Measurements from ENCODE around the gene APP. TPM values are rescaled to one million over a fixed set of nuclear protein-coding genes. Genes with fewer than 3 reads are reported as not detected.

APP gene
- total and polyA plus RNA-seq, 2 experiments from 2014 or later: 55.7 to 316 TPM

- no peaks in the 10 kb centered on the region for H3K9me3 ChIP-seq (ENCODE audit: low read depth)
- H2AFZ ChIP-seq: no peak overlapping the region
- H3K36me3 ChIP-seq (replicated peaks; ENCODE audit: insufficient read depth, low read depth): no peaks in the 10 kb centered on the region
- H3K4me3 ChIP-seq: no peak overlapping the region
- H3K27ac ChIP-seq: no peak overlapping the region
- 78% methylated on average over 12 of the region's 12 CpGs for WGBS (ENCODE audit: low lambda C conversion rate, missing lambda C conversion rate)
- H3K9me2 ChIP-seq (replicated peaks; ENCODE audit: insufficient read depth): no peaks in the 10 kb centered on the region
- no peaks in the 10 kb centered on the region for H3K27me3 ChIP-seq
- DNase-seq (ENCODE audit: low spot score): no peak
- peaks cover 22% of the 10 kb centered on the region for H3K4me1 ChIP-seq (ENCODE audit: insufficient read depth)
- TF ChIP-seq EZH2 (IDR thresholded peaks at IDR 0.05; ENCODE audit: borderline replicate concordance) (no peak), EZH2phosphoT487 (IDR thresholded peaks at IDR 0.05; ENCODE audit: low read depth, severe bottlenecking, unreplicated experiment) (no peak)
- TF ChIP-seq, protein P1, sequence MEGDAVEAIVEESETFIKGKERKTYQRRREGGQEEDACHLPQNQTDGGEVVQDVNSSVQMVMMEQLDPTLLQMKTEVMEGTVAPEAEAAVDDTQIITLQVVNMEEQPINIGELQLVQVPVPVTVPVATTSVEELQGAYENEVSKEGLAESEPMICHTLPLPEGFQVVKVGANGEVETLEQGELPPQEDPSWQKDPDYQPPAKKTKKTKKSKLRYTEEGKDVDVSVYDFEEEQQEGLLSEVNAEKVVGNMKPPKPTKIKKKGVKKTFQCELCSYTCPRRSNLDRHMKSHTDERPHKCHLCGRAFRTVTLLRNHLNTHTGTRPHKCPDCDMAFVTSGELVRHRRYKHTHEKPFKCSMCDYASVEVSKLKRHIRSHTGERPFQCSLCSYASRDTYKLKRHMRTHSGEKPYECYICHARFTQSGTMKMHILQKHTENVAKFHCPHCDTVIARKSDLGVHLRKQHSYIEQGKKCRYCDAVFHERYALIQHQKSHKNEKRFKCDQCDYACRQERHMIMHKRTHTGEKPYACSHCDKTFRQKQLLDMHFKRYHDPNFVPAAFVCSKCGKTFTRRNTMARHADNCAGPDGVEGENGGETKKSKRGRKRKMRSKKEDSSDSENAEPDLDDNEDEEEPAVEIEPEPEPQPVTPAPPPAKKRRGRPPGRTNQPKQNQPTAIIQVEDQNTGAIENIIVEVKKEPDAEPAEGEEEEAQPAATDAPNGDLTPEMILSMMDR (IDR thresholded peaks at IDR 0.05; ENCODE audit: poor library complexity): no peak
- peaks cover 95% of the 10 kb centered on the region for H3K79me2 ChIP-seq
- H4K20me1 ChIP-seq (ENCODE audit: insufficient read depth, poor library complexity, severe bottlenecking): peaks cover 23% of the 10 kb centered on the region
- H3K4me2 ChIP-seq: no peak overlapping the region
Observed at GRCh38 chr21:26067836-26068594, 102.6 kb downstream of the APP start.

GRCh38 chr21:26064506-26064905 lies 106.1 kb downstream of the APP start:
- Histone ChIP-seq H4K20me1 (ENCODE audit: insufficient read depth, poor library complexity, severe bottlenecking) (peaks cover 16% of the 10 kb centered on the region), H3K4me2 (no peak overlapping the region), H3K4me3 (no peak overlapping the region), H3K9me3 (ENCODE audit: low read depth) (no peaks in the 10 kb centered on the region), H3K9me2 (replicated peaks; ENCODE audit: insufficient read depth) (no peaks in the 10 kb centered on the region), H3K36me3 (replicated peaks; ENCODE audit: insufficient read depth, low read depth) (no peaks in the 10 kb centered on the region), H3K27me3 (no peaks in the 10 kb centered on the region), H3K4me1 (ENCODE audit: insufficient read depth) (peaks cover 3% of the 10 kb centered on the region), H3K27ac (no peak overlapping the region), H3K79me2 (peaks cover 90% of the 10 kb centered on the region), H2AFZ (no peak overlapping the region)
- TF ChIP-seq EZH2 (IDR thresholded peaks at IDR 0.05; ENCODE audit: borderline replicate concordance) (no peak), EZH2phosphoT487 (IDR thresholded peaks at IDR 0.05; ENCODE audit: low read depth, severe bottlenecking, unreplicated experiment) (no peak)
- TF ChIP-seq, protein P1 (IDR thresholded peaks at IDR 0.05; ENCODE audit: poor library complexity): no peak
- WGBS (ENCODE audit: low lambda C conversion rate, missing lambda C conversion rate): 84% methylated on average over 6 of the region's 6 CpGs
- DNase-seq (ENCODE audit: low spot score): no peak

- H3K4me3 ChIP-seq: no peak overlapping the region
- H3K79me2 ChIP-seq: peaks cover 85% of the 10 kb centered on the region
- 70% methylated on average over 4 of the region's 4 CpGs for WGBS (ENCODE audit: low lambda C conversion rate, missing lambda C conversion rate)
- peak overlapping the region; percentile 73 for H3K27ac ChIP-seq
- TF ChIP-seq, protein P1 (IDR thresholded peaks at IDR 0.05; ENCODE audit: poor library complexity): no peak
- TF ChIP-seq EZH2phosphoT487 (IDR thresholded peaks at IDR 0.05; ENCODE audit: low read depth, severe bottlenecking, unreplicated experiment) (no peak), EZH2 (IDR thresholded peaks at IDR 0.05; ENCODE audit: borderline replicate concordance) (no peak)
- H4K20me1 ChIP-seq (ENCODE audit: insufficient read depth, poor library complexity, severe bottlenecking): peaks cover 8% of the 10 kb centered on the region
- no peaks in the 10 kb centered on the region for H3K27me3 ChIP-seq
- H3K4me2 ChIP-seq: no peak overlapping the region
- DNase-seq (ENCODE audit: low spot score): peak; percentile 39
- no peaks in the 10 kb centered on the region for H3K9me3 ChIP-seq (ENCODE audit: low read depth)
- peaks cover 3% of the 10 kb centered on the region for H3K4me1 ChIP-seq (ENCODE audit: insufficient read depth)
- H3K9me2 ChIP-seq (replicated peaks; ENCODE audit: insufficient read depth): no peaks in the 10 kb centered on the region
- no peaks in the 10 kb centered on the region for H3K36me3 ChIP-seq (replicated peaks; ENCODE audit: insufficient read depth, low read depth)
- H2AFZ ChIP-seq: no peak overlapping the region
Observed at GRCh38 chr21:26061437-26061836, 109.1 kb downstream of the APP start.
